Upper lobe of right lung (tissue), 1 donor: ENCODE data around the gene SOWAHB. TPM values are rescaled to one million over a fixed set of nuclear protein-coding genes. Genes with fewer than 3 reads are reported as not detected.

Experiments used
- ATAC-seq: fragments of 200-7000 bp; cut with Tn5 transposase; one replicate; pipeline ENCODE4 v1.9.1; 2020; ENCODE audit warnings: mild to moderate bottlenecking, moderate library complexity
- DNase-seq: peaks from one replicate; pipeline ENCODE4 v3.0.0-alpha.2; 2020
- H3K27ac ChIP-seq: fragments of 200-600 bp; one replicate; pipeline ENCODE4 v1.8.0; 2022
- H3K27me3 ChIP-seq: fragments of 200-600 bp; one replicate; pipeline ENCODE4 v1.8.0; 2022; ENCODE audit warnings: mild to moderate bottlenecking
- H3K36me3 ChIP-seq: fragments of 200-600 bp; one replicate; pipeline ENCODE4 v1.8.0; 2022
- H3K4me1 ChIP-seq: fragments of 200-600 bp; one replicate; pipeline ENCODE4 v1.8.0; 2022
- H3K4me3 ChIP-seq: fragments of 200-600 bp; one replicate; pipeline ENCODE4 v1.8.0; 2022; ENCODE audit warnings: mild to moderate bottlenecking
- H3K9me3 ChIP-seq: fragments of 200-600 bp; one replicate; pipeline ENCODE4 v1.8.0; 2022
- CTCF ChIP-seq: fragments of 200-600 bp; IDR thresholded peaks from one replicate; pipeline ENCODE4 v1.8.0; 2022; ENCODE audit warnings: antibody characterized with exemption
- intact Hi-C: fragments of 100-400 bp; cut with DNase I; formaldehyde crosslinking; loops from one replicate; pipeline ENCODE4 v1.11.0; 2022
- long read RNA-seq: library from polyadenylated mRNA; unstranded; transcript quantifications from one replicate; pipeline ENCODE4 v2.0.0, GENCODE V29; 2021
- total RNA-seq: library from RNA; stranded (reverse); fragmentation: NEBNext Ultra II Directional; extraction: Animal tissue kit (Norgen Biotek cat#: 25700); gene quantifications from one replicate; pipeline ENCODE4 v1.2.1, GENCODE V29; 2021
- donor health status: DM: no; HTN: yes; CAD: no; lungs with severe emphysema.

Gene SOWAHB, protein sequence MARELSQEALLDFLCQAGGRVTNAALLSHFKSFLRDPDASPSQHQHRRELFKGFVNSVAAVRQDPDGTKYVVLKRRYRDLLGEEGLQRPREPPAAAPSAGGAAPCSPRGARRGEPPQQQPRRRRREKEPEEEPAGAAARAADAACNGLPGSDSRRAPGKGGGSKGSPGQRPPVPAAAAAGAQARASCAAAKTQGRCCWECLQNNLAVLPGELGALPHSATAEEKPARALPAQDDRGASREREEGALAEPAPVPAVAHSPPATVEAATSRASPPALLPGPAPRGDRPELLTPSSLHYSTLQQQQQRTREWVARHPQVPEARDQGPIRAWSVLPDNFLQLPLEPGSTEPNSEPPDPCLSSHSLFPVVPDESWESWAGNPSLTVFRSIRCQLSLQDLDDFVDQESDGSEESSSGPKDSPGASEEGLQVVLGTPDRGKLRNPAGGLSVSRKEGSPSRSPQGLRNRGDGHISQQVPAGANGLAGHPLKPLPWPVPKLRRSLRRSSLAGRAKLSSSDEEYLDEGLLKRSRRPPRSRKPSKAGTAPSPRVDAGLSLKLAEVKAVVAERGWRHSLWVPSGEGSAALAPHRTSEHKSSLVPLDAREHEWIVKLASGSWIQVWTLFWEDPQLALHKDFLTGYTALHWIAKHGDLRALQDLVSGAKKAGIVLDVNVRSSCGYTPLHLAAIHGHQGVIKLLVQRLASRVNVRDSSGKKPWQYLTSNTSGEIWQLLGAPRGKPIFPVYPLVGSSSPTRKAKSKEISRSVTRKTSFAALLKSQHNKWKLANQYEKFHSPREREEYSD
- 2.5 TPM for total RNA-seq
- long read RNA-seq, transcript SOWAHB-201 (1 exons, 3,220 nt), result major isoform, 11 of 11 reads
- long read RNA-seq, partial matches to known transcripts, result 0 of 11 reads
- long read RNA-seq, other reads (novel, unspliced or antisense), result 0 of 11 reads

- peak within 1 kb of the TSS; percentile 74 for H3K27ac ChIP-seq
- peaks cover 10% of the 10 kb centered on the region for H3K4me1 ChIP-seq
- no peak for TF ChIP-seq CTCF
- H3K27me3 ChIP-seq, result peaks cover 21% of the 10 kb centered on the region
- intact Hi-C loops, result no loop called here
- no peaks in the 10 kb centered on the region for H3K36me3 ChIP-seq
- ATAC-seq, result peak; percentile 95
- H3K4me3 ChIP-seq, result peak within 1 kb of the TSS; percentile 55
- H3K9me3 ChIP-seq, result no peaks in the 10 kb centered on the region
- peak; percentile 93 for DNase-seq
Observed at GRCh38 chr4:76897536-76898384, at the start of gene SOWAHB. Gene SOWAHB, minus strand, starts transcription at chr4:76898144. Its CDS starts 295 bp downstream, at chr4:76897849.

DNA sequence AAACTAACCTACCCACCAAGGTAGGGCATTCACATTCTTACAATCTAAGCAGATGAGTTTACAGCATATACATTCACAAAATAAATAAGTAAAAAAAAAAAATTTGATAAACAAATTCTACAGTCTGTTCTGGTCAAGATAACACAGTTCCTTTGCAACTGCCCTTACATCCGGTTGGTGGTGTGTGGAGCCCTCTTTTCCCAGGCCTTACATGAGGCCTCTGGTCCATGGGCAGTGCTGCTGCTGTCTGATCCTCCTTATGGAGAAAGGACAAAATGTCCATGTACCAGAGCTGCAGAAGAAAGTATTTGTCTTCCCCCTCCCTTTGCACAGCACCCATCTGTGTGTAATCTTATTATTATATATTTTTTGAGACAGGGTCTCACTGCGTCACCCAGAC is 49.4 kb upstream of the SOWAHB start:
- peaks cover 8% of the 10 kb centered on the region for H3K4me1 ChIP-seq
- H3K27me3 ChIP-seq, result no peaks in the 10 kb centered on the region
- DNase-seq (no peak), ATAC-seq (no peak)
- H3K36me3 ChIP-seq, result no peaks in the 10 kb centered on the region
- no peak overlapping the region for H3K27ac ChIP-seq
- H3K4me3 ChIP-seq, result no peak overlapping the region
- H3K9me3 ChIP-seq, result no peaks in the 10 kb centered on the region
- intact Hi-C loops, result no loop called here
- no peak for TF ChIP-seq CTCF

- Histone ChIP-seq H3K27ac (no peak overlapping the region), H3K4me1 (no peaks in the 10 kb centered on the region), H3K27me3 (no peaks in the 10 kb centered on the region), H3K36me3 (no peaks in the 10 kb centered on the region), H3K9me3 (no peaks in the 10 kb centered on the region), H3K4me3 (no peak overlapping the region)
- intact Hi-C loops, result no loop called here
- no peak for ATAC-seq
- no peak for TF ChIP-seq CTCF
- DNase-seq, result no peak
Observed at GRCh38 chr4:76943790-76944189, 45.8 kb upstream of the SOWAHB start.

DNA sequence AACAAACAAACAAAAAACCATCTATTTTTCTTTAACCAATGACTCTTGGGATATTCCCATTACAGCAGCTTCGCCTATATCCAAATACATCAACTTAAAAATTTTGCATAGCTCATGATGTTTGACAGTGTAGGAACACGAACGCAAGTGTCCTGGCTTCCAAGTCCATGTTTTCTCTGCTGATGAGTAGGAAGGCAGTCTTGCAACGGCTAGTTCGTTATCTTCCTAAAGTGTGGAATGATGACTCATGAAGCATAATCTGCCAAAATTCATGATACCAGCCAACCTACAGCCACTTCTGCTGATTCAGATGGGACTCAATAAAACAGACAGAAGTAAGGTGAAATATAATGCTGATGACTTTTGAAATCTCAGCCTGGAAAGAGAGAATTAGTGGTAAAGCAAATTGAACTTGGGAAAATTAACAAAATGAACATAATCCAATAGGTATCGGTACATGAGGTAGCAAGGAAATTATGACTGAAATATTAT is 45.2 kb upstream of the SOWAHB start:
- no peak for TF ChIP-seq CTCF
- Histone ChIP-seq H3K36me3 (no peaks in the 10 kb centered on the region), H3K27ac (no peak overlapping the region), H3K27me3 (no peaks in the 10 kb centered on the region), H3K9me3 (no peaks in the 10 kb centered on the region), H3K4me3 (no peak overlapping the region), H3K4me1 (no peaks in the 10 kb centered on the region)
- no peak for ATAC-seq
- DNase-seq, result no peak
- intact Hi-C loops, result no loop called here

GRCh38 chr4:76939184-76939583 is 41.2 kb upstream of the SOWAHB start:
- intact Hi-C loops, result no loop called here
- no peak for ATAC-seq
- Histone ChIP-seq H3K9me3 (no peaks in the 10 kb centered on the region), H3K4me1 (no peaks in the 10 kb centered on the region), H3K4me3 (no peak overlapping the region), H3K27me3 (no peaks in the 10 kb centered on the region), H3K36me3 (no peaks in the 10 kb centered on the region), H3K27ac (no peak overlapping the region)
- no peak for DNase-seq
- no peak for TF ChIP-seq CTCF
